H9 (cell line): Measurements from ENCODE around the gene PTDSS2. TPM values are rescaled to one million over a fixed set of nuclear protein-coding genes. Genes with fewer than 3 reads are reported as not detected.

ENCODE experiments used
- DNase-seq: peaks from one replicate; pipeline ENCODE4 v3.0.0-alpha.2; 2017
- H2AFZ ChIP-seq: one replicate; pipeline ENCODE4 v1.6.1; 2013; ENCODE audit warnings: mild to moderate bottlenecking, low read length, control low read depth, moderate library complexity
- H2AK5ac ChIP-seq: 2 replicates; pipeline ENCODE4 v1.6.1; 2013; ENCODE audit warnings: low read length, control low read depth, mixed read lengths; ENCODE audit not compliant: insufficient read length
- H2BK120ac ChIP-seq: one replicate; pipeline ENCODE4 v1.6.1; 2013; ENCODE audit warnings: low read depth, mild to moderate bottlenecking, low read length, control low read depth, inconsistent platforms; ENCODE audit not compliant: poor library complexity, severe bottlenecking
- H2BK12ac ChIP-seq: 2 replicates; pipeline ENCODE4 v1.6.1; 2013; ENCODE audit warnings: low read length, control low read depth, mixed read lengths, low read depth; ENCODE audit not compliant: insufficient read length
- H2BK15ac ChIP-seq: 2 replicates; pipeline ENCODE4 v1.6.1; 2013; ENCODE audit warnings: low read depth, low read length, control low read depth
- H2BK20ac ChIP-seq: one replicate; pipeline ENCODE4 v1.6.1; 2013; ENCODE audit warnings: low read depth, mild to moderate bottlenecking, low read length, control low read depth, inconsistent platforms; ENCODE audit not compliant: poor library complexity, severe bottlenecking
- H2BK5ac ChIP-seq: 2 replicates; pipeline ENCODE4 v1.6.1; 2013; ENCODE audit warnings: low read length, control low read depth, mixed read lengths; ENCODE audit not compliant: insufficient read length
- H3K14ac ChIP-seq: 2 replicates; pipeline ENCODE4 v1.6.1; 2013; ENCODE audit warnings: low read length, control low read depth; ENCODE audit not compliant: insufficient read depth
- H3K18ac ChIP-seq: 2 replicates; pipeline ENCODE4 v1.6.1; 2013; ENCODE audit warnings: low read depth, mild to moderate bottlenecking, mixed read lengths, low read length, control low read depth; ENCODE audit not compliant: insufficient read length
- H3K23ac ChIP-seq: 2 replicates; pipeline ENCODE4 v1.6.1; 2013; ENCODE audit warnings: low read length, control low read depth, mixed read lengths, low read depth; ENCODE audit not compliant: insufficient read length
- H3K23me2 ChIP-seq: 2 replicates; pipeline ENCODE4 v1.6.1; 2013; ENCODE audit warnings: low read depth, mild to moderate bottlenecking, mixed read lengths, low read length, control low read depth; ENCODE audit not compliant: insufficient read length, poor library complexity, severe bottlenecking
- H3K27ac ChIP-seq: 2 replicates; pipeline ENCODE4 v1.5.1; 2013; ENCODE audit warnings: low read length, control low read depth, mixed read lengths, low read depth; ENCODE audit not compliant: insufficient read length
- H3K27me3 ChIP-seq: 2 replicates; pipeline ENCODE4 v1.6.1; 2013; ENCODE audit warnings: low read length, control low read depth, inconsistent platforms; ENCODE audit not compliant: insufficient read depth
- H3K4ac ChIP-seq: 2 replicates; pipeline ENCODE4 v1.6.1; 2013; ENCODE audit warnings: low read depth, mild to moderate bottlenecking, control low read depth, inconsistent platforms, low read length, moderate library complexity
- H3K4me1 ChIP-seq: 2 replicates; pipeline ENCODE4 v1.6.1; 2013; ENCODE audit warnings: low read length, control low read depth, inconsistent platforms; ENCODE audit not compliant: insufficient read depth
- H3K4me2 ChIP-seq: 2 replicates; pipeline ENCODE4 v1.6.1; 2013; ENCODE audit warnings: low read length, control low read depth, mixed read lengths; ENCODE audit not compliant: insufficient read length, insufficient read depth
- H3K56ac ChIP-seq: 2 replicates; pipeline ENCODE4 v1.6.1; 2013; ENCODE audit warnings: low read depth, mild to moderate bottlenecking, mixed read lengths, low read length, control low read depth; ENCODE audit not compliant: insufficient read length
- H3K79me1 ChIP-seq: 2 replicates; pipeline ENCODE4 v1.6.1; 2013; ENCODE audit warnings: low read depth, mild to moderate bottlenecking, moderate library complexity, low read length, control low read depth, inconsistent platforms; ENCODE audit not compliant: insufficient read depth, poor library complexity, severe bottlenecking
- H3K79me2 ChIP-seq: 2 replicates; pipeline ENCODE4 v1.6.1; 2013; ENCODE audit warnings: low read length, control low read depth, inconsistent platforms; ENCODE audit not compliant: insufficient read depth
- H3K9ac ChIP-seq: 2 replicates; pipeline ENCODE4 v1.6.1; 2013; ENCODE audit warnings: low read length, control low read depth, mixed read lengths; ENCODE audit not compliant: insufficient read length; ENCODE audit errors: extremely low read depth
- H3K9me3 ChIP-seq: one replicate; pipeline ENCODE4 v1.6.1; 2013; ENCODE audit warnings: low read depth, low read length, inconsistent platforms; ENCODE audit not compliant: control insufficient read depth
- H3T11ph ChIP-seq: one replicate; pipeline ENCODE4 v1.6.1; 2013; ENCODE audit warnings: mild to moderate bottlenecking, low read length, control low read depth, inconsistent platforms
- H4K20me1 ChIP-seq: one replicate; pipeline ENCODE4 v1.6.1; 2013; ENCODE audit not compliant: control insufficient read depth, insufficient read length, insufficient read depth
- H4K5ac ChIP-seq: 2 replicates; pipeline ENCODE4 v1.6.1; 2013; ENCODE audit warnings: low read depth, mild to moderate bottlenecking, mixed read lengths, low read length, control low read depth; ENCODE audit not compliant: insufficient read length
- H4K8ac ChIP-seq: replicated peaks from 2 replicates; pipeline ENCODE4 v1.6.1; 2013; ENCODE audit warnings: low read length, control low read depth, mixed read lengths, low read depth; ENCODE audit not compliant: insufficient read length
- H4K91ac ChIP-seq: 2 replicates; pipeline ENCODE4 v1.6.1; 2013; ENCODE audit warnings: low read depth, mild to moderate bottlenecking, moderate library complexity, mixed read lengths, low read length, control low read depth; ENCODE audit not compliant: insufficient read length
- H3K27ac Mint-ChIP-seq, 3 experiments: 2 replicates in 2 of 3; 3 replicates in 1 of 3; pipeline ENCODE4 v1.8.0; 2020 to 2021; ENCODE audit warnings: mixed read lengths in 3 of 3, mild to moderate bottlenecking in 1 of 3, moderate library complexity in 1 of 3
- H3K27me3 Mint-ChIP-seq: 2 replicates; pipeline ENCODE4 v1.8.0; 2021; ENCODE audit warnings: low read depth, mild to moderate bottlenecking, moderate library complexity, mixed read lengths
- H3K36me3 Mint-ChIP-seq, 3 experiments: 2 replicates in 2 of 3; 3 replicates in 1 of 3; pipeline ENCODE4 v1.8.0; 2020 to 2021; ENCODE audit warnings: low read depth in 3 of 3, mixed read lengths in 3 of 3; ENCODE audit not compliant: insufficient read depth in 1 of 3
- H3K4me1 Mint-ChIP-seq, 2 experiments: 2 replicates each; pipeline ENCODE4 v1.8.0; 2020; ENCODE audit warnings: mixed read lengths in 2 of 2
- H3K4me3 Mint-ChIP-seq, 2 experiments: 2 replicates in 1 of 2; 3 replicates in 1 of 2; pipeline ENCODE4 v1.8.0; 2020 to 2021; ENCODE audit warnings: mild to moderate bottlenecking in 2 of 2, mixed read lengths in 2 of 2, moderate library complexity in 1 of 2
- H3K9me3 Mint-ChIP-seq, 2 experiments: 2 replicates in 1 of 2; 3 replicates in 1 of 2; pipeline ENCODE4 v1.8.0; 2020; ENCODE audit warnings: mild to moderate bottlenecking in 2 of 2, mixed read lengths in 2 of 2, moderate library complexity in 1 of 2
- CTCF ChIP-seq: fragments of 200-600 bp; sonication (generic); conservative IDR thresholded peaks from 3 replicates; pipeline ENCODE4 v1.8.0; 2021; ENCODE audit warnings: antibody characterized with exemption, mild to moderate bottlenecking
- WGBS: extraction: QIAGEN DNeasy Blood & Tissue Kit; methylation state at CpG from one replicate; pipeline ENCODE4 v1.1.7; 2013; ENCODE audit warnings: missing lambda C conversion rate, low lambda C conversion rate, mixed read lengths; ENCODE audit not compliant: insufficient read length; ENCODE audit errors: extremely low coverage; 5-methylcytosine and 5-hydroxymethylcytosine counted together
- total RNA-seq: library from RNA; stranded (reverse); gene quantifications from 2 replicates; pipeline ENCODE4 v1.2.1, GENCODE V29; 2021

Gene PTDSS2
- total RNA-seq, 1 experiment from 2014 or later: 55.3 TPM

GRCh38 chr11:490186-490929 lies 40.3 kb downstream of the PTDSS2 start:
- H2BK15ac ChIP-seq: no peak overlapping the region
- H3K9me3 ChIP-seq: no peaks in the 10 kb centered on the region
- no peak overlapping the region for H3K23ac ChIP-seq
- no peaks in the 10 kb centered on the region for H4K20me1 ChIP-seq
- Mint-ChIP-seq H3K4me3 (no peak overlapping the region), H3K36me3 (peaks cover 5 to 26% (median 26%) of the 10 kb centered on the region in 3 experiments), H3K9me3 (no peaks in the 10 kb centered on the region), H3K27me3 (no peaks in the 10 kb centered on the region; the same call in 1 of the 2 replicates), H3K4me1 (no peaks in the 10 kb centered on the region), H3K27ac (no peak overlapping the region)
- H4K8ac ChIP-seq: no peak overlapping the region
- no peaks in the 10 kb centered on the region for H3K79me2 ChIP-seq
- H2BK120ac ChIP-seq: no peak overlapping the region
- no peak overlapping the region for H2BK5ac ChIP-seq
- no peak overlapping the region for H3K18ac ChIP-seq
- H3K56ac ChIP-seq: no peak overlapping the region
- no peak overlapping the region for H2AFZ ChIP-seq
- TF ChIP-seq CTCF: no peak
- H3K27me3 ChIP-seq: no peaks in the 10 kb centered on the region
- no peak overlapping the region for H3T11ph ChIP-seq
- no peaks in the 10 kb centered on the region for H3K4me1 ChIP-seq
- no peaks in the 10 kb centered on the region for H3K23me2 ChIP-seq
- H2AK5ac ChIP-seq: no peak overlapping the region
- no peak overlapping the region for H4K5ac ChIP-seq
- no peak overlapping the region for H2BK20ac ChIP-seq
- no peak overlapping the region for H4K91ac ChIP-seq
- no peak overlapping the region for H3K14ac ChIP-seq
- H2BK12ac ChIP-seq: no peak overlapping the region
- H3K27ac ChIP-seq: no peak overlapping the region
- H3K79me1 ChIP-seq: no peaks in the 10 kb centered on the region
- no peak overlapping the region for H3K4me2 ChIP-seq
- no peak overlapping the region for H3K4ac ChIP-seq
- WGBS: no CpG with 5 or more reads among the region's 38 CpGs
- no peak overlapping the region for H3K9ac ChIP-seq
- DNase-seq: peak; percentile 23
